Tibial nerve (tissue), 4 donors: ENCODE results near the gene DAP. TPM values are rescaled to one million over a fixed set of nuclear protein-coding genes. Genes with fewer than 3 reads are reported as not detected.

Experiments
- DNase-seq, 2 donors: peaks; one replicate each; pipeline ENCODE4 v3.0.0-alpha.2; 2019; ENCODE audit warnings: low spot score in 2 of 2
- H3K27ac ChIP-seq, 4 donors: fragments of 200-600 bp; sonication (generic) in 3 of 4; one replicate each; pipeline ENCODE4 v1.5.1; 2017 to 2019; ENCODE audit warnings: mild to moderate bottlenecking in 1 of 4
- H3K27me3 ChIP-seq, 2 donors: fragments of 200-600 bp; sonication (generic) in 1 of 2; one replicate each; pipeline versions ENCODE4 v1.5.1 to v1.6.0; 2017 to 2019
- H3K36me3 ChIP-seq, 3 donors: fragments of 200-600 bp; sonication (generic); one replicate each; pipeline ENCODE4 v1.5.1; 2018 to 2019
- H3K4me1 ChIP-seq, 4 donors: fragments of 200-600 bp; sonication (generic) in 3 of 4; one replicate each; pipeline ENCODE4 v1.5.1; 2017 to 2019
- H3K4me3 ChIP-seq, 4 donors: fragments of 200-600 bp; sonication (generic) in 3 of 4; one replicate each; pipeline ENCODE4 v1.5.1; 2017 to 2019; ENCODE audit warnings: mild to moderate bottlenecking in 1 of 4, moderate library complexity in 1 of 4
- H3K9me3 ChIP-seq, 4 donors: fragments of 200-600 bp; sonication (generic) in 3 of 4; one replicate each; pipeline ENCODE4 v1.5.1; 2017 to 2019
- EP300 ChIP-seq, 2 donors: sonication (generic); formaldehyde crosslinking; IDR thresholded peaks; one replicate each; pipeline ENCODE4 v1.6.1; 2017; ENCODE audit warnings: antibody characterized with exemption in 2 of 2, mild to moderate bottlenecking in 1 of 2
- POLR2A ChIP-seq, 2 donors: fragments of 450-650 bp; IDR thresholded peaks; one replicate each; pipeline ENCODE4 v1.6.1; 2017; ENCODE audit warnings: antibody characterized with exemption in 2 of 2, mild to moderate bottlenecking in 2 of 2, moderate library complexity in 2 of 2
- WGBS, 2 donors: methylation state at CpG; one replicate each; pipeline ENCODE4 v1.1.5; 2018; 5-methylcytosine and 5-hydroxymethylcytosine counted together
- total RNA-seq, 4 donors: library from RNA; depleted of rRNA; stranded (reverse); fragments of >200 nt; gene quantifications; one replicate each; pipeline ENCODE4 v1.1.0, GENCODE V29; 2016
- TF ChIP-seq, protein P1 (sequence below), 5 experiments: fragments of 200-600 bp in 3 of 5; fragments of 450-650 bp in 2 of 5; sonication (generic) in 3 of 5; IDR thresholded peaks; one replicate each; pipeline ENCODE4 v1.5.1; 2016 to 2019; ENCODE audit warnings: antibody characterized with exemption in 5 of 5, mild to moderate bottlenecking in 3 of 5, moderate library complexity in 2 of 5

The DAP gene
- total RNA-seq, 4 donors from 2014 or later = 43.0 to 77.7 (median 50.0) TPM

DNA sequence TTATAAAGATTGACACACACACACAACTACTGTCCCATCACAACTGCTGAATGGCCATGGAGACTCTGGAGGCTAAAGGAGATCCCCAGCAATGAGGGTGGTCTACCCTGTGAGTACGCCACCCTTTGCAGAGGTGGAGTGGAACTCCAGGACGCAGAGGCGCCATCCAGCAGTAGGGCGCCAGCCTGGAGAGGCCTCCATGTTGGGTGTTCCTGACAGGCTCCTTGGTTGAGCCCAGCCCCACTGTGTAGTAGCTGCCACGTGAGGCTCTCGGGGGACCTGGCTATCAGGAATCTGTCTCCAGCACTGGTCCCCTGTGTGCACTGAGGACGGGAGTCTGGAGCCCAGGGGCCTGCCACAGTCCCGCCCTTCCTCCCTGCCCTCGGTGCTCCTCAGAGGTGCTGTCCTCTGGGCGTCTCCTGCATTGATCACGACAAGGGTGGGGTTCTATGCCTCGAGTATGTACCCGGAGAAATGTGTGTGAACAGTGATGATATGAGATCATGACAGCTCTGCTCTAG lies 72.3 kb downstream of the DAP start:
- Histone ChIP-seq H3K9me3 (peaks cover 0 to 5% (median 0%) of the 10 kb centered on the region in 4 donors), H3K27me3 (no peaks in the 10 kb centered on the region), H3K4me1 (peaks cover 0 to 5% (median 0%) of the 10 kb centered on the region in 4 donors), H3K36me3 (peaks cover 0 to 27% (median 0%) of the 10 kb centered on the region in 3 donors), H3K27ac (no peak overlapping the region), H3K4me3 (no peak overlapping the region)
- WGBS, 2 donors = 94 to 96% methylated on average over 10 to 11 of the region's 13 CpGs
- DNase-seq = no peak
- TF ChIP-seq, protein P1, sequence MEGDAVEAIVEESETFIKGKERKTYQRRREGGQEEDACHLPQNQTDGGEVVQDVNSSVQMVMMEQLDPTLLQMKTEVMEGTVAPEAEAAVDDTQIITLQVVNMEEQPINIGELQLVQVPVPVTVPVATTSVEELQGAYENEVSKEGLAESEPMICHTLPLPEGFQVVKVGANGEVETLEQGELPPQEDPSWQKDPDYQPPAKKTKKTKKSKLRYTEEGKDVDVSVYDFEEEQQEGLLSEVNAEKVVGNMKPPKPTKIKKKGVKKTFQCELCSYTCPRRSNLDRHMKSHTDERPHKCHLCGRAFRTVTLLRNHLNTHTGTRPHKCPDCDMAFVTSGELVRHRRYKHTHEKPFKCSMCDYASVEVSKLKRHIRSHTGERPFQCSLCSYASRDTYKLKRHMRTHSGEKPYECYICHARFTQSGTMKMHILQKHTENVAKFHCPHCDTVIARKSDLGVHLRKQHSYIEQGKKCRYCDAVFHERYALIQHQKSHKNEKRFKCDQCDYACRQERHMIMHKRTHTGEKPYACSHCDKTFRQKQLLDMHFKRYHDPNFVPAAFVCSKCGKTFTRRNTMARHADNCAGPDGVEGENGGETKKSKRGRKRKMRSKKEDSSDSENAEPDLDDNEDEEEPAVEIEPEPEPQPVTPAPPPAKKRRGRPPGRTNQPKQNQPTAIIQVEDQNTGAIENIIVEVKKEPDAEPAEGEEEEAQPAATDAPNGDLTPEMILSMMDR (IDR thresholded peaks at IDR 0.05) = no peak

DNA sequence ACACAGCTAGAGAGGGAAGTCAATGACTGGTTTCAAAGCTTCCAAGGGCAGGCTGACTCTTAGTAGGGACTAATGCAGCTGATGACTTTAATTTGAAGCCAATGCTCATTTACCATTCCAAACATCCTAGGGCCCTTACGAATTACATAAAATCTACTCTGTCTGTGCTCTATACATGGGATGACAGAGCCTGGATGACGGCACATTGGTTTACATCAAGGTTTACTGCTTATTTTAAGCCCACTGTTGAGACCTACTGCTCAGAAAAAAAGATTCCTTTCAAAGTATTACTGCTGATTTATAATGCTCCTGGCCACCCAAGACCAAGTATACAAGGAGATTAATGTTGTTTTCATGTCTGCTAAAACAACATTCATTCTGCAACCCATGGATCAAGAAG lies 74.1 kb downstream of the DAP start:
- no peak for DNase-seq
- Histone ChIP-seq H3K27ac (no peak overlapping the region), H3K9me3 (peaks cover 0 to 5% (median 0%) of the 10 kb centered on the region in 4 donors), H3K4me3 (no peak overlapping the region), H3K27me3 (no peaks in the 10 kb centered on the region), H3K36me3 (peaks cover 0 to 46% (median 0%) of the 10 kb centered on the region in 3 donors), H3K4me1 (peaks cover 0 to 5% (median 0%) of the 10 kb centered on the region in 4 donors)
- TF ChIP-seq EP300 (IDR thresholded peaks at IDR 0.05) (no peak), POLR2A (IDR thresholded peaks at IDR 0.05) (no peak)
- TF ChIP-seq, protein P1 (IDR thresholded peaks at IDR 0.05) = no peak
- WGBS, 2 donors = 100% methylated on average over 2 of the region's 2 CpGs

DNA sequence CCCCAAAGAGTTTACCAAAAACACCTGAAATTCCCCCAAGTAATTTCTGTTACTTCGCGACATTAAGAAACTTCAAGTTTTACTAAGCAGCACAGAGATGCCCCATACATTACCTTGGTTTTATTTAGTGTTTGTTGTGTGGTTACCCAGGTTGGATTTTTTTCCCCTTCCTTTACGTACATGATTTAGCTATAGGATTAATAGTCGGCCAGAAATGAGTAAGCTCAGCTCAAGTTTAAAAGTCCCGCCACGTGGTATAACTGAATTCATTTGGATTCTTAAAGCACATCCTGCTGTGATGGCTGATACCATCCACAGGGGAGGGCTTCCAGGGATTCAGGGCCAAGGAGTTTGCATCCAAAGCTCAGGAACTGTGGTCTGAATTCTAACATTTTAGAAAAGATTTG lies 75.9 kb downstream of the DAP start:
- TF ChIP-seq EP300 (IDR thresholded peaks at IDR 0.05) = no peak
- TF ChIP-seq POLR2A (IDR thresholded peaks at IDR 0.05) = no peak
- TF ChIP-seq, protein P1 (IDR thresholded peaks at IDR 0.05) = no peak
- WGBS, 2 donors = 79 to 82% methylated on average over 6 of the region's 6 CpGs
- Histone ChIP-seq H3K4me1 (peaks cover 0 to 5% (median 0%) of the 10 kb centered on the region in 4 donors), H3K4me3 (no peak overlapping the region), H3K27ac (no peak overlapping the region), H3K27me3 (no peaks in the 10 kb centered on the region), H3K36me3 (peaks cover 0 to 63% (median 0%) of the 10 kb centered on the region in 3 donors), H3K9me3 (peaks cover 0 to 5% (median 0%) of the 10 kb centered on the region in 4 donors)
- no peak for DNase-seq

DNA sequence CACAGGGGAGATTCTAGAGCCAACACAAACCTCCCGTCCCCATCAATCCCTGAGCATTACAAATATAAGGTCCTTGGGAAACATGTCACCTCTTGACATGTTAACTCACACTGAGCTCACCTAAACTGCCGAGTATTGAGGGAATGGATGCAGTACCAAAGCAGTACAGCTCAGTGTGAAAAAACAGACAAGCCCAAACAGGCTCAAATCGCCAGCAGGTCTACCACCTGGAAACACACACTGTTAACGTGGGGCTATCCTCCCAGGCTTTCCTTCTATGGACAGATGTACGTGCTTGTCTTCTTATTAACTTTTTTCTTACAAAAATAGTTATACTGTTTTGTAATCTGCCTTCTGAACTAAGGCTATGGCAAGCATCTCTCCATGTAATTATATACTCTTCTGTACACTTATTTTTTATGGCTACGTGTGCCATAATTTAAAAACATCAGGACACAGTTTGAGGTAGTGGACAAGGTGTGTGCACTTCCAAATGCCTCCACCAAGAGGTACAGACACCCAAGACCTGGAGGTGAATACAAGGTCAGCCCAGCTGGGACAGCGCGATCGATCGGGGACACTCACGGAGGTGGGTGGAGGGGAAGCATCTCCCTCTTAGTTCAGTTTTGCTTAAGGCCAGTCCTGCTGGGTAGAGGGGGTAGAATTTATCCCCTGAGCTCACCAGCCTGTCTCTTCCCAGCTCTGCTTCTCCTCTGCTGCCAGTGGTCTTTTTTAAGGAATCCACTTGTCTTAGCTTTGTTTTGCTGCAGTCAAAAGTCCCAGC lies 76.5 kb downstream of the DAP start:
- H3K27me3 ChIP-seq = no peaks in the 10 kb centered on the region
- TF ChIP-seq POLR2A (IDR thresholded peaks at IDR 0.05) (no peak), EP300 (IDR thresholded peaks at IDR 0.05) (no peak)
- TF ChIP-seq, protein P1 (IDR thresholded peaks at IDR 0.05) = no peak
- H3K4me3 ChIP-seq = no peak overlapping the region
- H3K9me3 ChIP-seq = peaks cover 0 to 5% (median 0%) of the 10 kb centered on the region in 4 donors
- peaks cover 0 to 67% (median 0%) of the 10 kb centered on the region in 3 donors for H3K36me3 ChIP-seq
- 90% methylated on average over 11 of the region's 11 CpGs for WGBS, 2 donors
- H3K27ac ChIP-seq = no peak overlapping the region
- no peak for DNase-seq
- H3K4me1 ChIP-seq = peaks cover 0 to 2% (median 0%) of the 10 kb centered on the region in 4 donors
